SK-N-SH (cell line): Measurements from ENCODE around the gene SCNN1B.

ENCODE experiments used
- CTCF ChIP-seq: fragments of 200-600 bp; sonication (generic); IDR thresholded peaks from 2 replicates; pipeline ENCODE4 v1.6.1; 2017; ENCODE audit warnings: antibody characterized with exemption, mild to moderate bottlenecking, moderate library complexity
- GABPA ChIP-seq: IDR thresholded peaks from 2 replicates; pipeline ENCODE4 v1.4.0; 2012; ENCODE audit warnings: low read depth, mild to moderate bottlenecking

GRCh38 chr16:23368469-23368868 lies 66.4 kb downstream of the SCNN1B start:
- TF ChIP-seq GABPA (no peak), CTCF (no peak)
